DND-41 (cell line): ENCODE measurements around the gene C10orf120.

ENCODE experiments used
- ATAC-seq: fragments of 200-7000 bp; cut with Tn5 transposase; 3 replicates; pipeline ENCODE4 v1.9.1; 2021; ENCODE audit warnings: low read depth; ENCODE audit not compliant: insufficient read depth
- DNase-seq: peaks from one replicate; pipeline ENCODE4 v3.0.0-alpha.2; 2020
- H2AFZ ChIP-seq: 2 replicates; pipeline ENCODE4 v1.6.0; 2012; ENCODE audit warnings: low read depth, low read length
- H3K27ac ChIP-seq: 2 replicates; pipeline ENCODE4 v1.5.1; 2012; ENCODE audit warnings: low read length, inconsistent platforms
- H3K27me3 ChIP-seq: fragments of 200-600 bp; sonication (generic); 2 replicates; pipeline ENCODE4 v1.6.0; 2012; ENCODE audit warnings: low read length, mild to moderate bottlenecking, inconsistent platforms; ENCODE audit not compliant: insufficient read depth, poor library complexity
- H3K36me3 ChIP-seq: 2 replicates; pipeline ENCODE4 v1.5.1; 2012; ENCODE audit warnings: low read length, inconsistent platforms; ENCODE audit not compliant: insufficient read depth
- H3K4me1 ChIP-seq: 2 replicates; pipeline ENCODE4 v1.5.1; 2012; ENCODE audit warnings: mild to moderate bottlenecking, low read length; ENCODE audit not compliant: insufficient read depth
- H3K4me2 ChIP-seq: 2 replicates; pipeline ENCODE4 v1.6.0; 2012; ENCODE audit warnings: mild to moderate bottlenecking, moderate library complexity, low read length, inconsistent platforms; ENCODE audit not compliant: insufficient read depth
- H3K4me3 ChIP-seq, 2 experiments: fragments of 200-600 bp in 1 of 2; shearing (Covaris generic) in 1 of 2; 2 replicates each; pipeline ENCODE4 v1.5.1; 2012 to 2016; ENCODE audit warnings: inconsistent platforms in 2 of 2, low read length in 2 of 2, mild to moderate bottlenecking in 2 of 2, low read depth in 1 of 2, moderate library complexity in 1 of 2
- H3K79me2 ChIP-seq: 2 replicates; pipeline ENCODE4 v1.6.0; 2012; ENCODE audit warnings: low read length, inconsistent platforms; ENCODE audit not compliant: insufficient read depth
- H3K9ac ChIP-seq: 2 replicates; pipeline ENCODE4 v1.6.0; 2012; ENCODE audit warnings: low read depth, mild to moderate bottlenecking, inconsistent platforms, low read length, moderate library complexity
- H3K9me3 ChIP-seq: 2 replicates; pipeline ENCODE4 v1.5.1; 2012; ENCODE audit warnings: low read length, moderate library complexity, mild to moderate bottlenecking, inconsistent platforms; ENCODE audit not compliant: insufficient read depth, severe bottlenecking
- H4K20me1 ChIP-seq: 2 replicates; pipeline ENCODE4 v1.6.0; 2012; ENCODE audit warnings: low read length; ENCODE audit not compliant: insufficient read depth
- EZH2 ChIP-seq: IDR thresholded peaks from 3 replicates; pipeline ENCODE4 v1.6.1; 2012; ENCODE audit warnings: borderline replicate concordance, low read depth, mild to moderate bottlenecking, moderate library complexity, low read length, inconsistent platforms; ENCODE audit not compliant: severe bottlenecking
- TF ChIP-seq, protein P1 (sequence below): IDR thresholded peaks from 2 replicates; pipeline ENCODE4 v1.5.1; 2012; ENCODE audit warnings: borderline replicate concordance, low read length, moderate library complexity, mild to moderate bottlenecking; ENCODE audit not compliant: poor library complexity, severe bottlenecking; ENCODE audit errors: extremely low read depth

C10orf120 gene

DNA sequence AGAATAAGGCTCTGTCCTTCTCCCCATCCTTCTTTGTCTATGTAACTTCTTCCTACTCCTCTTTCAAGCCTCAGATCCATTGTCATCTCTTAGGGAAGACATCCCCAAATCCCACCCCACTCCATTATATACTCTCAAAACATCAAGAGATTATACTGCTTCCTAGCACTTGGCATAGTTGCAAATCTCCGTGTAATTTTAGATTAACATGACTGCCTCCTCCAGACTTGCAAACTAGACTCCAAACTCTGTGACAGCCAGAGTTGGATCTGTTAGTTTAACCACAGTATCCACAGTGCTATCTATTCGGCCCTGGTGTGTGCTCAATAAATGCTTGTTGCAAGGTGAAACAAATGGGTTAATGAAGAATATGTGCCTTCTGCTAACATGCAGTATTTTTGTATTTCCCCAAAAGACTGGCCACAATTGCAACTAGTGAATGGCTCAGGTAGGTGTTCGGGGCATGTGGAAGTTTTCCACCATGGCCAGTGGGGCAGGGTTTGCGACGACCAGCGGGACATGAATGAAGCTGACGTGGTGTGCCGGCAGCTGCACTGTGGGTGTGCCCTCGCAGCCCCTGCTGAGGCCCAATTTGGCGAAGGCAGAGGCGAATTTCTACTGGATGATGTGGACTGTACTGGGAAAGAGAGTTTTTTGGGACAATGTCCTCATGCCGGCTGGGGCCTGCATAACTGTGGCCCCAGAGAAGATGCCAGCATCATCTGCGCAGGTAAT, 34.5 kb upstream of the C10orf120 start:
- H3K9ac ChIP-seq, result no peak overlapping the region
- peaks cover 3% of the 10 kb centered on the region for H3K27me3 ChIP-seq
- no peak overlapping the region for H2AFZ ChIP-seq
- no peak overlapping the region for H3K4me2 ChIP-seq
- DNase-seq (no peak), ATAC-seq (no peak)
- TF ChIP-seq, protein P1, sequence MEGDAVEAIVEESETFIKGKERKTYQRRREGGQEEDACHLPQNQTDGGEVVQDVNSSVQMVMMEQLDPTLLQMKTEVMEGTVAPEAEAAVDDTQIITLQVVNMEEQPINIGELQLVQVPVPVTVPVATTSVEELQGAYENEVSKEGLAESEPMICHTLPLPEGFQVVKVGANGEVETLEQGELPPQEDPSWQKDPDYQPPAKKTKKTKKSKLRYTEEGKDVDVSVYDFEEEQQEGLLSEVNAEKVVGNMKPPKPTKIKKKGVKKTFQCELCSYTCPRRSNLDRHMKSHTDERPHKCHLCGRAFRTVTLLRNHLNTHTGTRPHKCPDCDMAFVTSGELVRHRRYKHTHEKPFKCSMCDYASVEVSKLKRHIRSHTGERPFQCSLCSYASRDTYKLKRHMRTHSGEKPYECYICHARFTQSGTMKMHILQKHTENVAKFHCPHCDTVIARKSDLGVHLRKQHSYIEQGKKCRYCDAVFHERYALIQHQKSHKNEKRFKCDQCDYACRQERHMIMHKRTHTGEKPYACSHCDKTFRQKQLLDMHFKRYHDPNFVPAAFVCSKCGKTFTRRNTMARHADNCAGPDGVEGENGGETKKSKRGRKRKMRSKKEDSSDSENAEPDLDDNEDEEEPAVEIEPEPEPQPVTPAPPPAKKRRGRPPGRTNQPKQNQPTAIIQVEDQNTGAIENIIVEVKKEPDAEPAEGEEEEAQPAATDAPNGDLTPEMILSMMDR, result no peak
- no peak for TF ChIP-seq EZH2
- no peaks in the 10 kb centered on the region for H3K79me2 ChIP-seq
- no peaks in the 10 kb centered on the region for H4K20me1 ChIP-seq
- no peak overlapping the region for H3K27ac ChIP-seq
- no peaks in the 10 kb centered on the region for H3K9me3 ChIP-seq
- H3K36me3 ChIP-seq, result no peaks in the 10 kb centered on the region
- no peaks in the 10 kb centered on the region for H3K4me1 ChIP-seq
- H3K4me3 ChIP-seq, result no peak overlapping the region

DNA sequence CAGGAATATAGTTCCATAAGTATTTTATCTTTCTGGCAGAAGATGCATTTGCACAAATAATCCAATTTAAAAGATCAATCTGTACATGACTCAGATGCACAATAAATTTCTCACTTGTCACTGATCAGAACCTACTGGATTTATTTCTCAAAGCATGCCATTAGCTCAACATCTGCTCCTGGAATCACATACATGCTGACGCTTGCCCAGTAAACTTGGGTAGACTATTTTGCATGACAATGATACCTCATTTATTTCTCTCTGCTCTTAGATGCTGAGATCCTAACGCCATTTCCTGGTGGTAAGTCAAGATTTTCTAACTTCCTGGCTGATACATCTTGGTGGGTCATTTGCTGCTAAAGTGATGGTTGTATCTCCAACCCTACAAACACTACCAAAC, 33.8 kb upstream of the C10orf120 start:
- Histone ChIP-seq H3K27ac (no peak overlapping the region), H3K36me3 (no peaks in the 10 kb centered on the region), H3K27me3 (peaks cover 3% of the 10 kb centered on the region), H3K4me3 (no peak overlapping the region), H2AFZ (no peak overlapping the region), H3K79me2 (no peaks in the 10 kb centered on the region), H3K9ac (no peak overlapping the region), H3K4me2 (no peak overlapping the region), H3K4me1 (no peaks in the 10 kb centered on the region), H3K9me3 (no peaks in the 10 kb centered on the region), H4K20me1 (no peaks in the 10 kb centered on the region)
- TF ChIP-seq, protein P1, result no peak
- TF ChIP-seq EZH2, result no peak
- DNase-seq (no peak), ATAC-seq (no peak)

DNA sequence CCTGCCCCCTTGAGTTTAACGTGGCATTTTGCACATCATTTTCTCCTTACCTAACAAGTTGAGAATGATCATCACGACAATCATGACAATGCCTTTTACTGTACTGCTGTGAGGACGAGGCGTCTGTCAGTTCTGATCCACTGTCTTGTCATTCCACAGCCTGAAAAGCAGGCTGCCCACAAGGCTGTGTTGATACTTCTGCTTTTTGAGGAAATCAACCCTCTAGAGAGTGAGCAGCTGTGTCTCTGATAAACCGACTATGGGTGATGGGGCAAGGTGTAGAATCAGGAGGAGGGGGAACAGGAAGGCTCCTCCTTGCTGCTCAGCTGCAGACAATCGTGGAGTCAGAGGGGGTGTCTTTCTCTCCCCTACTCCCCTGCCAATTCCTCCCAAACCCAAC, 30.6 kb upstream of the C10orf120 start:
- Histone ChIP-seq H3K27ac (no peak overlapping the region), H3K9me3 (no peaks in the 10 kb centered on the region), H4K20me1 (no peaks in the 10 kb centered on the region), H3K27me3 (peaks cover 3% of the 10 kb centered on the region), H3K4me1 (no peaks in the 10 kb centered on the region), H3K79me2 (no peaks in the 10 kb centered on the region), H3K4me3 (no peak overlapping the region), H3K4me2 (no peak overlapping the region), H3K9ac (no peak overlapping the region), H2AFZ (no peak overlapping the region), H3K36me3 (no peaks in the 10 kb centered on the region)
- no peak for TF ChIP-seq EZH2
- TF ChIP-seq, protein P1, result no peak
- no peak for DNase-seq
- no peak for ATAC-seq
